IgD-negative memory B cell (primary cell): ENCODE measurements around the gene ELOVL7. TPM values are rescaled to one million over a fixed set of nuclear protein-coding genes. Genes with fewer than 3 reads are reported as not detected.
"Not testable (repeated sequence)": the region's sequence is repeated elsewhere in the genome, so short reads cannot be mapped to it uniquely, and the experiment has no call there.

ENCODE experiments used
- H3K27ac Mint-ChIP-seq, 3 donors: one replicate each; pipeline ENCODE4 v1.8.0; 2020 to 2022; ENCODE audit warnings: mild to moderate bottlenecking in 3 of 3, mixed read lengths in 3 of 3, moderate library complexity in 1 of 3
- H3K27me3 Mint-ChIP-seq: one replicate; pipeline ENCODE4 v1.8.0; 2021; ENCODE audit warnings: mixed read lengths
- H3K36me3 Mint-ChIP-seq: one replicate; pipeline ENCODE4 v1.8.0; 2020; ENCODE audit warnings: mild to moderate bottlenecking, mixed read lengths
- H3K4me1 Mint-ChIP-seq, 3 donors: one replicate each; pipeline ENCODE4 v1.8.0; 2020 to 2022; ENCODE audit warnings: mixed read lengths in 3 of 3, mild to moderate bottlenecking in 1 of 3
- H3K4me3 Mint-ChIP-seq, 4 donors: one replicate each; pipeline ENCODE4 v1.8.0; 2020 to 2022; ENCODE audit warnings: mild to moderate bottlenecking in 4 of 4, mixed read lengths in 4 of 4, moderate library complexity in 3 of 4
- H3K9me3 Mint-ChIP-seq, 3 donors: one replicate each; pipeline ENCODE4 v1.8.0; 2020 to 2021; ENCODE audit warnings: mixed read lengths in 3 of 3, mild to moderate bottlenecking in 1 of 3
- polyA plus RNA-seq: library from polyadenylated mRNA; unstranded; fragments of 300-500 nt; fragmentation: Illumina TruSeq; gene quantifications from one replicate; pipeline ENCODE4 v1.2.3, GENCODE V29; 2021

ELOVL7 gene
- 0.90 TPM for polyA plus RNA-seq

DNA sequence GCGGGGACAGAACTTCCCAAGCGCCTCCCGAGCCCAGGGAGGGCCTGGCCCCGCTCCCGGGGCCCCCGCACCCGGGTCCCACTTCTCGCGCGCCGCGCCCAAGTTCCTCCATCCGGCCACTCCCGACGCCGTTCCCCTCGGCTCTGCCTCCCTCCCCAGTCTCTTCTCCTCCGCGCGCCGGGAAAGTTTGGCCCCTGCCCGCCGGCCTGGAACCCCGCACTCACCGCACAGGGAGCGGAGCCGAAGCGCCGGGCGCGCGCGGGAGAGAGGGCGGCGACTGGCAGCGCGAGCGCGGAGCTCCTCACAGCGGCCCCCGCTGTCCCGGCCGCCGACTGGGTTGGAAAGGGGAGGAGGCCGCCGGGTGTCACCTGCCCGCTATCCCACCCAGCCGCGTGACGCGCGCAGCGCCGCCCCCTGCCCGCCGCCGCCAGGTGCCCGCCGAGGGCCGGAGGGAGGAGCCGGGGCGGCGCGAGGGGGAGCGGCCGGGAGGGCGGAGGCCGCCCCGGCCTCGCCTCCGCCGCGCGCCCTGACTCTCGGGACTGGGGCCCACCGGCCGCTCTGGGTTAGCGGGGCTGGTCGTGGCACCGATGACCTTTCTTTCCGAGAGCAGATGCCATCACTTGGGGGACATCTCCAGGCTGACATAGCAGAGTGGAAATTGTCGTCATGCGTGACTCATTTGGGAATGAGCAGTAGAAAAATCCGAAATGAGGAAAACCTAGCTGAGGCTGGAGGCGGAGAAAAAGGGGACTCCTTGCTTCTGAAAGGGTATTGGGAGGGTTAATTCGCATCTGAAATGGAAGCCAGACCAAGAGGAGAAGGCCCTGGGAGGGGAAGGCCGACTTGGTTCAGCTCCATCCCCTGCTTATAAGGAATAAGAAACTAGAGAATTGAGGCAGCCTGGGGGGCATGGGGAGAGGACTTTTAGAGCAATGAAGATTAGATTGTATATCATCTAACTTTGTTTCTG is at the start of gene ELOVL7:
TSS of gene ELOVL7 (minus strand) at position 334 of the 970 bp plus-strand sequence. CDS start 56,872 bp downstream, outside the sequence.
- peak within 1 kb of the TSS; percentile 66 to 81 (median 80) for H3K4me3 Mint-ChIP-seq
- peaks cover 1% of the 10 kb centered on the region for H3K36me3 Mint-ChIP-seq
- peaks cover 5 to 10% (median 8%) of the 10 kb centered on the region in 3 donors for H3K4me1 Mint-ChIP-seq
- peaks cover 37% of the 10 kb centered on the region for H3K27me3 Mint-ChIP-seq
- no peak within 1 kb of the TSS for H3K27ac Mint-ChIP-seq
- H3K9me3 Mint-ChIP-seq, result no peaks in the 10 kb centered on the region

GRCh38 chr5:60893521-60893920 is 49.5 kb upstream of the ELOVL7 start:
- Mint-ChIP-seq H3K36me3 (peaks cover 24% of the 10 kb centered on the region), H3K4me1 (no peaks in the 10 kb centered on the region), H3K9me3 (no peaks in the 10 kb centered on the region), H3K27me3 (no peaks in the 10 kb centered on the region), H3K4me3 (no peak overlapping the region), H3K27ac (no peak overlapping the region)

GRCh38 chr5:60891667-60892066 is 47.6 kb upstream of the ELOVL7 start:
- Mint-ChIP-seq H3K27ac (peak overlapping the region in 1 of 3 donors; percentile 23), H3K36me3 (peaks cover 22% of the 10 kb centered on the region), H3K27me3 (no peaks in the 10 kb centered on the region), H3K4me1 (no peaks in the 10 kb centered on the region), H3K9me3 (peaks cover 0 to 2% (median 0%) of the 10 kb centered on the region in 3 donors), H3K4me3 (no peak overlapping the region)

- Mint-ChIP-seq H3K27ac (no peak overlapping the region), H3K4me3 (no peak overlapping the region), H3K9me3 (peaks cover 0 to 2% (median 0%) of the 10 kb centered on the region in 3 donors), H3K36me3 (peaks cover 10% of the 10 kb centered on the region), H3K27me3 (no peaks in the 10 kb centered on the region), H3K4me1 (no peaks in the 10 kb centered on the region)
Observed at GRCh38 chr5:60888359-60889061, 44.4 kb upstream of the ELOVL7 start.

- H3K36me3 Mint-ChIP-seq, result peaks cover 6% of the 10 kb centered on the region
- H3K27me3 Mint-ChIP-seq, result no peaks in the 10 kb centered on the region
- H3K9me3 Mint-ChIP-seq, result peaks cover 0 to 2% (median 0%) of the 10 kb centered on the region in 3 donors
- no peak overlapping the region for H3K4me3 Mint-ChIP-seq
- no peaks in the 10 kb centered on the region for H3K4me1 Mint-ChIP-seq
- H3K27ac Mint-ChIP-seq, result no peak overlapping the region
Observed at GRCh38 chr5:60887746-60888145, 43.7 kb upstream of the ELOVL7 start.

- peaks cover 6% of the 10 kb centered on the region for H3K36me3 Mint-ChIP-seq
- no peak overlapping the region for H3K4me3 Mint-ChIP-seq
- peaks cover 0 to 2% (median 0%) of the 10 kb centered on the region in 3 donors for H3K9me3 Mint-ChIP-seq
- no peaks in the 10 kb centered on the region for H3K27me3 Mint-ChIP-seq
- no peaks in the 10 kb centered on the region for H3K4me1 Mint-ChIP-seq
- H3K27ac Mint-ChIP-seq, result no peak overlapping the region
Observed at GRCh38 chr5:60887096-60887495, 43.0 kb upstream of the ELOVL7 start.

DNA sequence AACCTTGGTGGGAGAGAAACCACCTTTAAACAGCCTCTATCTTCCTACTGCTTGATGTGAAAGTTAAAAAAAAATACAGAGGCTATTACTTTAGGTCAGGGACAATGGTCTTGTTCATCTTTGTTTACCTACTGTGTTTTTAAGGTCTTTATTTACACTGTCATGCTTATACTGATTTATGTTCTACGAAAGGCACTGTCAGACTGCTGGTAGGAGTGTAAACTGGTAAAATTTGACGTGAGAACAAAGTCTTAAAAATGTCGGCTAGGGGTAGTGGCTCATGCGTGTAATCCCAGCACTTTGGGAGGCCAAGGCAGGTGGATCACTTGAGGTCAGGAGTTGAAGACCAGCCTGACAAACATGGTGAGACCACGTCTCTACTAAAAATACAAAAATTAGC is 42.1 kb upstream of the ELOVL7 start:
- no peaks in the 10 kb centered on the region for H3K27me3 Mint-ChIP-seq
- H3K9me3 Mint-ChIP-seq, result peaks cover 0 to 2% (median 0%) of the 10 kb centered on the region in 3 donors
- H3K36me3 Mint-ChIP-seq, result peaks cover 6% of the 10 kb centered on the region
- no peaks in the 10 kb centered on the region for H3K4me1 Mint-ChIP-seq
- no peak overlapping the region for H3K4me3 Mint-ChIP-seq
- H3K27ac Mint-ChIP-seq, result no peak overlapping the region

GRCh38 chr5:60883229-60883628 is 39.2 kb upstream of the ELOVL7 start:
- Mint-ChIP-seq H3K27ac (no peak overlapping the region), H3K4me3 (no peak overlapping the region), H3K4me1 (no peaks in the 10 kb centered on the region), H3K9me3 (peaks cover 0 to 6% (median 3%) of the 10 kb centered on the region in 3 donors), H3K36me3 (peaks cover 2% of the 10 kb centered on the region), H3K27me3 (no peaks in the 10 kb centered on the region)

DNA sequence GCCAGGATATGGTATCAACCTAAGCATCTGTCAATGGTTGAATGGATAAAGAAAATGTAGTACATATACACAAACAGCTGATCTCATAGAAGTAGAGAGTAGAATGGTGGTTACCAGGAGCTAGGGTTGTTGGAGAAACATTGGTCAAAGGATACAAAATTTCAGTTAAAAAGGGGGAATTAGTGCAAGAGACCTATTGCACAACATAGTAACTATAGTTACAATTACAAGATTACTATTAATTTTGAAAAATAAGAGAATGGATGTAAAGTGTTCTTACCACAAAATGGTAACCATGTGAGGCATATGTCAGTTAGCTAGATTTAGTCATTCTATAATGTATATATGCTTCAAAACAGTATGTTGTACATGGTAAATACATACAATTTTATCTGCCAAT is 28.8 kb upstream of the ELOVL7 start:
- peaks cover 14% of the 10 kb centered on the region for H3K36me3 Mint-ChIP-seq
- H3K27ac Mint-ChIP-seq, result no peak overlapping the region
- H3K27me3 Mint-ChIP-seq, result no peaks in the 10 kb centered on the region
- H3K4me3 Mint-ChIP-seq, result no peak overlapping the region
- H3K4me1 Mint-ChIP-seq, result no peaks in the 10 kb centered on the region
- H3K9me3 Mint-ChIP-seq, result peaks cover 2 to 8% (median 7%) of the 10 kb centered on the region in 3 donors

DNA sequence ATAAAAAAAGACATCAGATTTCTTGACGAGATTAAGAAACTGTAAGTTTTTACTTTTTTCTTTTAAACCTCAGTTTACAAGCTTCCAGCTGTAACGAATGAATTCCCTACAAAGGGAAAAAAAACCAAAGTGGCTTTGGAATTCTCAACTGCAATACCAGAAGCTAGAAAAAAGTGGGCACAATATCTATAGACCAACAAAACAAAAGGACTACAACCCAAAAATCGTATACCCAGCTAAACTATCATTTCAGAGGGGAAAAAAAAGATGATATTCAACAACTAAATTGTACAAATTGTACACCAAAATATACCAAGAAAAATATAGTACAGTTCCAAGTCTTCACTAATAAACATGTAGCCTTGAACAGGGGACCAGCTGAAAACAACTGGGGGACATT is 26.8 kb upstream of the ELOVL7 start:
- H3K4me1 Mint-ChIP-seq, result no peaks in the 10 kb centered on the region
- no peaks in the 10 kb centered on the region for H3K27me3 Mint-ChIP-seq

GRCh38 chr5:60860572-60860971 is 16.5 kb upstream of the ELOVL7 start:
- peak overlapping the region in 1 of 3 donors; percentile 43 for H3K27ac Mint-ChIP-seq
- H3K27me3 Mint-ChIP-seq, H3K4me1 Mint-ChIP-seq, H3K36me3 Mint-ChIP-seq, H3K4me3 Mint-ChIP-seq, H3K9me3 Mint-ChIP-seq: not testable (repeated sequence)

More for the DNA sequence above, 26.8 kb upstream of the ELOVL7 start:
- Mint-ChIP-seq H3K9me3 (peaks cover 2 to 7% (median 6%) of the 10 kb centered on the region in 3 donors), H3K4me3 (no peak overlapping the region), H3K36me3 (peaks cover 14% of the 10 kb centered on the region), H3K27ac (no peak overlapping the region)

DNA sequence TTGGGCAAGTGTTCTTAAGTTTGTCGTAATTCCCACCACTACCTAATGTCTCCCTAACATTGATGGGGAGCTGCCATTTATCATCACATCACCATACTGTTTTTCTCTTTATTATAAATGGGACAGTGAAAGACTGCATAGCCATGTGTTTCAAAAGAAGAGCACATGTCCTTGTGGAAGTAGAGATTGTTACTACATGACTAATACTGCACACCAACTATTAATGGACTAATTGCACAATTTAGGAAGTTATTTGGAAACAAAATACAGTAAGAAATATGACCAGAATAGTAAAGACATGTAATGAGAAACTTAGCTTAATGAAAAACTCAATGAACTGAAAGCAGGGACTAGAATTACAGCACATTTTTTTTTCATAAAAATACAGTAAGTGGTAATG is 12.0 kb upstream of the ELOVL7 start:
- Mint-ChIP-seq H3K9me3 (peaks cover 0 to 2% (median 0%) of the 10 kb centered on the region in 3 donors), H3K4me3 (no peak overlapping the region), H3K27ac (no peak overlapping the region), H3K27me3 (no peaks in the 10 kb centered on the region), H3K4me1 (no peaks in the 10 kb centered on the region), H3K36me3 (peaks cover 2% of the 10 kb centered on the region)

- Mint-ChIP-seq H3K4me1 (no peaks in the 10 kb centered on the region), H3K9me3 (peaks cover 0 to 2% (median 0%) of the 10 kb centered on the region in 3 donors), H3K27me3 (no peaks in the 10 kb centered on the region), H3K4me3 (no peak overlapping the region), H3K36me3 (no peaks in the 10 kb centered on the region), H3K27ac (no peak overlapping the region)
Observed at GRCh38 chr5:60852940-60853339, 8.9 kb upstream of the ELOVL7 start.

GRCh38 chr5:60852317-60852716 is 8.2 kb upstream of the ELOVL7 start:
- peaks cover 0 to 2% (median 0%) of the 10 kb centered on the region in 3 donors for H3K9me3 Mint-ChIP-seq
- H3K27ac Mint-ChIP-seq, result no peak overlapping the region
- H3K4me1 Mint-ChIP-seq, result no peaks in the 10 kb centered on the region
- no peaks in the 10 kb centered on the region for H3K36me3 Mint-ChIP-seq
- H3K27me3 Mint-ChIP-seq, result peaks cover under 1% of the 10 kb centered on the region
- no peak overlapping the region for H3K4me3 Mint-ChIP-seq

DNA sequence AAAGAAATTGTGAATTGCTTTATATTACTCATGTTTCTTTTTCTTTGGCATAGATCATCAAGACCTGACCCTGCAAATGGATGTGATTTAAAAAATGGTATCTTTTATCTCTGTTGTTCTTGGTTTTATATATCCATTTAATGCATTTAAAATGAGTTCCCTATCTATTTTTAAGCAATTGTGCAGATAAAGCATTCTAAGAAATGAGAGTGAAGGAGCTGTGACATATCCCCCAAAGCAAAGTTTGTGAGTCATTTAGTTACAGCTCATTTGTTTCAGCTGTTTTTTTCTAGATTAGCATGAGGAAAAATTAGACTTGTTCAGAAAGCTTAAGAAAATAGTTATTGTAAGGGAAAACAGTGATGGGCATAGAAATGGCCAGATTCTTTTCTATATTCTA is 7.6 kb upstream of the ELOVL7 start:
- no peak overlapping the region for H3K27ac Mint-ChIP-seq
- no peaks in the 10 kb centered on the region for H3K36me3 Mint-ChIP-seq
- peaks cover 2% of the 10 kb centered on the region for H3K27me3 Mint-ChIP-seq
- no peaks in the 10 kb centered on the region for H3K4me1 Mint-ChIP-seq
- H3K9me3 Mint-ChIP-seq, result peaks cover 0 to 2% (median 0%) of the 10 kb centered on the region in 3 donors
- H3K4me3 Mint-ChIP-seq, result no peak overlapping the region
